GM18505 (cell line): Measurements from ENCODE around the gene GPR12.

Experiments
- ATAC-seq: cut with Tn5 transposase; IDR thresholded peaks from one replicate; pipeline ENCODE4 v1.9.1; 2021; ENCODE audit not compliant: unreplicated experiment
- POLR2A ChIP-seq: IDR thresholded peaks from 4 replicates; pipeline ENCODE4 v1.6.1; 2011; ENCODE audit warnings: borderline replicate concordance; ENCODE audit not compliant: insufficient read depth, insufficient read length; ENCODE audit errors: extremely low read depth

GPR12 gene

DNA sequence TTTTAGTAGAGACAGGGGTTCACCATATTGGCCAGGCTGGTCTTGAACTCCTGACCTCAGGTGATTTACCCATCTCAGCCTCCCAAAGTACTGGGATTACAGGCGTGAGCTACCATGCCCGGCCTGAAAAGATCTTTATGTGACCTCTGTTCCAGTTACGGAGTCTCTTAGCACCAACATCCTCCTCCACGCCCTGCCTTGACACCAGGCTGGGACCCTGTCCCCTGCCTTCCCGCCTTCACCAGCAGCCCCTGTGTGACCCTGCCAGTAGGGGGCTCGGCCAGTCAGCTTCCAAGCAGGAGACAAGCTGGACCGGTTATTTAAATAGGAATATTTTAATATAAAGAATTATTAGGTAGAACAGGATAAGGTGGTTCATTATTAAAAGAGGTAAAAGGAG, 54.2 kb downstream of the GPR12 start:
- no peak for TF ChIP-seq POLR2A
- no peak for ATAC-seq

DNA sequence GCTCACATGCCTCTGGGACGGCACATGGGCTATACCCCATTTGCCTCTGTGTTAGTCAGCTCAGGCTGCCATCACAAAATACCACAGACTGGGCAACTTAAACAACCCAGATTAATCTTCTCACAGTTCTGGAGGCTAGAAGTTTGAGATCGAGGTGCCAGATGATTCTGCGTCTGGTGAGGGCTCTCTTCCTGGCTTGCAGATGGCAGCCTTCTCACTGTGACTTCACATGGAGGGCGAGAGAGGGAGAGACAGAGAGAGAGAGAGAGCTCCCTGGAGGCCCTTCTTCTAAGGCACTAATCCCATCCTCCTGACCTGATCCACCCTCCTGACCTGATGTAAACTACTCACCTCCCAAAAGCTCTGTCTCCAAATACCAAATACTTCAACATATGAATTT, 55.0 kb downstream of the GPR12 start:
- no peak for ATAC-seq
- no peak for TF ChIP-seq POLR2A
